ENCODE results near the gene SHANK1.

GRCh38 chr19:50723069-50723468 is 3.5 kb upstream of the SHANK1 start, which contains the start of gene CLEC11A:
- TF ChIP-seq FOXA2 (IDR thresholded peaks at IDR 0.05) (no peak), GABPA (IDR thresholded peaks at IDR 0.05 in 1 of 2, conservative IDR thresholded peaks at IDR 0.05 in 1 of 2) (no peak), CTCF (IDR thresholded peaks at IDR 0.05; ENCODE audit: low read depth, low read length, missing input control) (no peak), ATF3 (IDR thresholded peaks at IDR 0.05) (no peak), RAD21 (IDR thresholded peaks at IDR 0.05) (no peak), MAX (IDR thresholded peaks at IDR 0.05) (no peak), RXRA (IDR thresholded peaks at IDR 0.05) (no peak), JUND (IDR thresholded peaks at IDR 0.05) (no peak), REST (IDR thresholded peaks at IDR 0.05) (no peak), HNF4A (conservative IDR thresholded peaks at IDR 0.05) (no peak)

Measured in liver (tissue), 3 donors.